SK-N-SH (cell line): ENCODE results near the gene BAIAP2.

Experiments used
- CHD2 ChIP-seq: fragments of 150-350 bp; IDR thresholded peaks from 2 replicates; pipeline ENCODE4 v1.6.1; 2018; ENCODE audit warnings: low read length; ENCODE audit not compliant: partially characterized antibody
- ELF1 ChIP-seq: IDR thresholded peaks from 2 replicates; pipeline ENCODE4 v1.4.0; 2012
- EP300 ChIP-seq, 2 experiments: IDR thresholded peaks; 2 replicates each; pipeline versions ENCODE4 v1.4.0 to v1.6.1; 2012; ENCODE audit warnings: borderline replicate concordance in 1 of 2, low read depth in 1 of 2, low read length in 1 of 2
- NFIC ChIP-seq: IDR thresholded peaks from 2 replicates; pipeline ENCODE4 v1.4.0; 2012; ENCODE audit warnings: borderline replicate concordance
- RAD21 ChIP-seq: IDR thresholded peaks from 2 replicates; pipeline ENCODE4 v1.6.1; 2012; ENCODE audit warnings: mild to moderate bottlenecking, low read length
- RCOR1 ChIP-seq: fragments of 150-350 bp; IDR thresholded peaks from 2 replicates; pipeline ENCODE4 v1.6.1; 2017; ENCODE audit warnings: antibody characterized with exemption, low read length
- RXRA ChIP-seq: IDR thresholded peaks from 2 replicates; pipeline ENCODE4 v1.4.0; 2012; ENCODE audit warnings: low read depth, mild to moderate bottlenecking, borderline replicate concordance
- SIN3A ChIP-seq: IDR thresholded peaks from 2 replicates; pipeline ENCODE4 v1.6.1; 2012; ENCODE audit warnings: low read depth, mild to moderate bottlenecking, low read length, moderate library complexity, borderline replicate concordance
- TAF1 ChIP-seq: IDR thresholded peaks from 2 replicates; pipeline ENCODE4 v1.6.1; 2012; ENCODE audit warnings: low read depth, mild to moderate bottlenecking, low read length, moderate library complexity, borderline replicate concordance
- YY1 ChIP-seq: IDR thresholded peaks from 2 replicates; pipeline ENCODE4 v1.4.0; 2012; ENCODE audit warnings: low read depth, mild to moderate bottlenecking
- TF ChIP-seq, protein P1 (sequence below): fragments of 200-600 bp; sonication (generic); IDR thresholded peaks from 2 replicates; pipeline ENCODE4 v1.6.1; 2017; ENCODE audit warnings: antibody characterized with exemption, mild to moderate bottlenecking, moderate library complexity
- TF ChIP-seq, protein P2 (sequence below): fragments of 150-350 bp; IDR thresholded peaks from 2 replicates; pipeline ENCODE4 v1.6.1; 2016; ENCODE audit warnings: mild to moderate bottlenecking, low read depth, low read length
- TF ChIP-seq, protein P3 (sequence below): IDR thresholded peaks from 2 replicates; pipeline ENCODE4 v1.6.1; 2012; ENCODE audit warnings: mild to moderate bottlenecking, low read depth, low read length, moderate library complexity
- TF ChIP-seq, protein P4 (sequence below): IDR thresholded peaks from 2 replicates; pipeline ENCODE4 v1.4.0; 2012; ENCODE audit warnings: low read depth, borderline replicate concordance

DNA sequence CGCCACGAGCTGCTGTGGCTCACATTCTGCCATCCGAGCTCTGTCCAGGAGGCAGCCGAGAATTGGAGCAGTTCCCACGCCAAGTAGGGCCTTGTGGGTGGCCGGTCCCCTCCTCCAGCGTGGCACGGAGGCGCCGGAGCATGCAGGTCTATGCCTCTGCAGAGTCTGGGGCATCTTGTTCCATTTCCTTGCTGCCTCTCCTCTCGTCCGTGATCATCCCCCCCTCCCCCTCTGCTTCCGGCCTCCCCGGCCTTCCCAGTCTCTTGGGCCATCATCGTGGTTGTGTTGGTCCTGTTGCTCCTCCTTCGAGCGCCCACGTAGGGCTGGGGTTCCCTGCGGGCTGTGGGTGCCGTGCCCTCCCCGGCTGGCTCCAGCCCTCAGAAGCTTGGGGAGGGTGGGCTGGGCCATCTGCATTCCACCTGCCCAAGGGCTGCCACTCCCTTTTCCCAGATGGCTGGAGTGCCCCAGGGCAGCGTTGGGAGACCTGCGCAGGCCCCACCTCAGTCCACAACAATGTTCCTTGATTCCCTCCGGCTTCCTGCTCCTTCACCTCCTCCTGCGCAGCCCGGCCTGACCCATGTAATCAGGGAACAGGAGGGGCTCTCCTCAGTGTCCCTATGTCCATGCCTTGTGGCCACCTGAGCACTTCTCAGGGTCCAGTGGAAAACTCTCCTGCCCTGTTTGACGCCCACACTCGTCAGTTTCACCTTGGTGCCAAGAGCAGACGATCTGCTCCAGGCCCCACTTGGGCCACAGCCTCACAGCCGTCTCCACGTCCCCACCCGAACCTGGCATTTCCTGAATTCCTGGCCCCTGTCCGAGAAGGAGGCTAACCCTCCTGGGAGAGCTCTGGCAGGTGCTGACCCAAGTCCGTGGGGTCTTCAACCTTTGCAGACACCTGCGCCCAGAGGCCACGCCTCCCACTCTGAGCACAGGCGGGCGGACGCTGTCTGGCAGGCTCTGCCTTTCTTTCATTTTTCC is 37.1 kb downstream of the BAIAP2 start:
- TF ChIP-seq TAF1, result no peak
- no peak for TF ChIP-seq EP300 (IDR thresholded peaks at IDR 0.05; ENCODE audit: borderline replicate concordance in 1 of 2, low read depth in 1 of 2, low read length in 1 of 2)
- TF ChIP-seq, protein P1, sequence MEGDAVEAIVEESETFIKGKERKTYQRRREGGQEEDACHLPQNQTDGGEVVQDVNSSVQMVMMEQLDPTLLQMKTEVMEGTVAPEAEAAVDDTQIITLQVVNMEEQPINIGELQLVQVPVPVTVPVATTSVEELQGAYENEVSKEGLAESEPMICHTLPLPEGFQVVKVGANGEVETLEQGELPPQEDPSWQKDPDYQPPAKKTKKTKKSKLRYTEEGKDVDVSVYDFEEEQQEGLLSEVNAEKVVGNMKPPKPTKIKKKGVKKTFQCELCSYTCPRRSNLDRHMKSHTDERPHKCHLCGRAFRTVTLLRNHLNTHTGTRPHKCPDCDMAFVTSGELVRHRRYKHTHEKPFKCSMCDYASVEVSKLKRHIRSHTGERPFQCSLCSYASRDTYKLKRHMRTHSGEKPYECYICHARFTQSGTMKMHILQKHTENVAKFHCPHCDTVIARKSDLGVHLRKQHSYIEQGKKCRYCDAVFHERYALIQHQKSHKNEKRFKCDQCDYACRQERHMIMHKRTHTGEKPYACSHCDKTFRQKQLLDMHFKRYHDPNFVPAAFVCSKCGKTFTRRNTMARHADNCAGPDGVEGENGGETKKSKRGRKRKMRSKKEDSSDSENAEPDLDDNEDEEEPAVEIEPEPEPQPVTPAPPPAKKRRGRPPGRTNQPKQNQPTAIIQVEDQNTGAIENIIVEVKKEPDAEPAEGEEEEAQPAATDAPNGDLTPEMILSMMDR, result no peak
- no peak for TF ChIP-seq YY1
- no peak for TF ChIP-seq RXRA
- TF ChIP-seq, protein P2, sequence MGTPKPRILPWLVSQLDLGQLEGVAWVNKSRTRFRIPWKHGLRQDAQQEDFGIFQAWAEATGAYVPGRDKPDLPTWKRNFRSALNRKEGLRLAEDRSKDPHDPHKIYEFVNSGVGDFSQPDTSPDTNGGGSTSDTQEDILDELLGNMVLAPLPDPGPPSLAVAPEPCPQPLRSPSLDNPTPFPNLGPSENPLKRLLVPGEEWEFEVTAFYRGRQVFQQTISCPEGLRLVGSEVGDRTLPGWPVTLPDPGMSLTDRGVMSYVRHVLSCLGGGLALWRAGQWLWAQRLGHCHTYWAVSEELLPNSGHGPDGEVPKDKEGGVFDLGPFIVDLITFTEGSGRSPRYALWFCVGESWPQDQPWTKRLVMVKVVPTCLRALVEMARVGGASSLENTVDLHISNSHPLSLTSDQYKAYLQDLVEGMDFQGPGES, result no peak
- no peak for TF ChIP-seq ELF1
- TF ChIP-seq NFIC, result no peak
- no peak for TF ChIP-seq SIN3A
- TF ChIP-seq RAD21, result no peak
- TF ChIP-seq CHD2, result no peak
- TF ChIP-seq, protein P3, sequence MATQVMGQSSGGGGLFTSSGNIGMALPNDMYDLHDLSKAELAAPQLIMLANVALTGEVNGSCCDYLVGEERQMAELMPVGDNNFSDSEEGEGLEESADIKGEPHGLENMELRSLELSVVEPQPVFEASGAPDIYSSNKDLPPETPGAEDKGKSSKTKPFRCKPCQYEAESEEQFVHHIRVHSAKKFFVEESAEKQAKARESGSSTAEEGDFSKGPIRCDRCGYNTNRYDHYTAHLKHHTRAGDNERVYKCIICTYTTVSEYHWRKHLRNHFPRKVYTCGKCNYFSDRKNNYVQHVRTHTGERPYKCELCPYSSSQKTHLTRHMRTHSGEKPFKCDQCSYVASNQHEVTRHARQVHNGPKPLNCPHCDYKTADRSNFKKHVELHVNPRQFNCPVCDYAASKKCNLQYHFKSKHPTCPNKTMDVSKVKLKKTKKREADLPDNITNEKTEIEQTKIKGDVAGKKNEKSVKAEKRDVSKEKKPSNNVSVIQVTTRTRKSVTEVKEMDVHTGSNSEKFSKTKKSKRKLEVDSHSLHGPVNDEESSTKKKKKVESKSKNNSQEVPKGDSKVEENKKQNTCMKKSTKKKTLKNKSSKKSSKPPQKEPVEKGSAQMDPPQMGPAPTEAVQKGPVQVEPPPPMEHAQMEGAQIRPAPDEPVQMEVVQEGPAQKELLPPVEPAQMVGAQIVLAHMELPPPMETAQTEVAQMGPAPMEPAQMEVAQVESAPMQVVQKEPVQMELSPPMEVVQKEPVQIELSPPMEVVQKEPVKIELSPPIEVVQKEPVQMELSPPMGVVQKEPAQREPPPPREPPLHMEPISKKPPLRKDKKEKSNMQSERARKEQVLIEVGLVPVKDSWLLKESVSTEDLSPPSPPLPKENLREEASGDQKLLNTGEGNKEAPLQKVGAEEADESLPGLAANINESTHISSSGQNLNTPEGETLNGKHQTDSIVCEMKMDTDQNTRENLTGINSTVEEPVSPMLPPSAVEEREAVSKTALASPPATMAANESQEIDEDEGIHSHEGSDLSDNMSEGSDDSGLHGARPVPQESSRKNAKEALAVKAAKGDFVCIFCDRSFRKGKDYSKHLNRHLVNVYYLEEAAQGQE, result no peak
- TF ChIP-seq, protein P4, sequence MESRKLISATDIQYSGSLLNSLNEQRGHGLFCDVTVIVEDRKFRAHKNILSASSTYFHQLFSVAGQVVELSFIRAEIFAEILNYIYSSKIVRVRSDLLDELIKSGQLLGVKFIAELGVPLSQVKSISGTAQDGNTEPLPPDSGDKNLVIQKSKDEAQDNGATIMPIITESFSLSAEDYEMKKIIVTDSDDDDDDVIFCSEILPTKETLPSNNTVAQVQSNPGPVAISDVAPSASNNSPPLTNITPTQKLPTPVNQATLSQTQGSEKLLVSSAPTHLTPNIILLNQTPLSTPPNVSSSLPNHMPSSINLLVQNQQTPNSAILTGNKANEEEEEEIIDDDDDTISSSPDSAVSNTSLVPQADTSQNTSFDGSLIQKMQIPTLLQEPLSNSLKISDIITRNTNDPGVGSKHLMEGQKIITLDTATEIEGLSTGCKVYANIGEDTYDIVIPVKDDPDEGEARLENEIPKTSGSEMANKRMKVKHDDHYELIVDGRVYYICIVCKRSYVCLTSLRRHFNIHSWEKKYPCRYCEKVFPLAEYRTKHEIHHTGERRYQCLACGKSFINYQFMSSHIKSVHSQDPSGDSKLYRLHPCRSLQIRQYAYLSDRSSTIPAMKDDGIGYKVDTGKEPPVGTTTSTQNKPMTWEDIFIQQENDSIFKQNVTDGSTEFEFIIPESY, result no peak
- TF ChIP-seq RCOR1, result no peak
